Measurements from ENCODE around the gene TMEM198.
A peak's percentile ranks its signal among the peaks of the same experiment; 100 is the strongest.

TMEM198 gene

DNA sequence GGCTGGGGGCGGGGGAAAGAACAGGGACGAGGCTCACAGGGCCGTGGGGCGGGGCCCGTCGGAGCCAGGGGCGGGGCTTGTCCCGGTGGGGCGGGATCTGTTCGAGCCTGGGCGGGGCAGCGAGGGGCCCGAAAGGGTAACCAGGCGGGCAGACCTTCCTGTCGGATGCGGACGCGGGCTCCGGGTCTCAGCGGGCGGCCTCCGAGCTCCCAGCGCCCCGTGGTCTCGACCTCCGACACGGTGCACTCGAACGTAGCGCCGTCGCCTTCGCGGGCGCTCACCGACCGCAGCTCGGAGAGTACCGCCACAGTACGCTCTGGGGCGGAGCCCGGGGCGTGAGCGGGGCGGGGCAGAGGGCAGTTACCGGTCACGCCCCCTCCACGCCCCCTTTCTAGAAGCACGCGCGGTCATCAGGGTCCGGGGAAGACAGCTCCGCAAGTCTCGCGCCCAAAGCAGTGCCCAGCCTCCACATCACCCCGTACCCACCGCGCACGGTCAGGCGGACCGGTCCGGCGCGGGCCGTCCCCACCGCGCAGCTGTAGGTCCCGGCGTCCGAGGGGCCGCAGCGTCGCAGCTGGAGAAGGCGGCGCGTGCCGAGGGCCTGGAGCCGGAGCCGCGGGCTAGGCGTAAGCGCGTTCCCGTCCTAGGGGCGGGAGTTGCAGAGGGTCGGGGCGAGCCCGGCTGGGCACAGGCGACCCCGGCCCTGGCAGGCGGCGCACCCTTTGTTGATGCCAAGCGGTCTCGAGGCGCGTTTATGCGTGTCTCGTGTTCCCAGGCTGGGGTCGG is 8.7 kb downstream of the TMEM198 start:
- H3K4ac ChIP-seq (ENCODE audit: low read depth in 1 of 2, low read length in 2 of 2) = no peak overlapping the region
- H3K4me1 ChIP-seq (ENCODE audit: control insufficient read depth, insufficient read depth, low read depth, low read length) = peaks cover 19% of the 10 kb centered on the region
- peaks cover 13 to 17% of the 10 kb centered on the region in 2 experiments for H3K27me3 ChIP-seq (ENCODE audit: control insufficient read depth in 1 of 2, insufficient read depth in 1 of 2, low read length in 2 of 2)
- 5% methylated on average over 53 of the region's 99 CpGs for whole genome bisulfite sequencing
- no peak overlapping the region for H2BK5ac ChIP-seq (ENCODE audit: low read depth, low read length, poor library complexity, severe bottlenecking)
- H3K27ac ChIP-seq (ENCODE audit: low read length, poor library complexity, severe bottlenecking) = no peak overlapping the region
- H3K4me3 ChIP-seq (ENCODE audit: insufficient read depth in 1 of 2, low read depth in 1 of 2, low read length in 2 of 2) = peak overlapping the region; percentile 68 to 80
- H3K9ac ChIP-seq (ENCODE audit: low read length) = peak overlapping the region; percentile 73
- H2BK15ac ChIP-seq (ENCODE audit: low read depth, poor library complexity, severe bottlenecking) = peak overlapping the region; percentile 84
- H3K14ac ChIP-seq (ENCODE audit: low read length in 2 of 2) = no peak overlapping the region
- no peak overlapping the region for H3K23ac ChIP-seq (ENCODE audit: low read length in 2 of 2)
- H2BK12ac ChIP-seq (ENCODE audit: low read length in 2 of 2) = no peak overlapping the region
- peaks cover 12 to 21% of the 10 kb centered on the region in 2 experiments for H3K36me3 ChIP-seq (ENCODE audit: control insufficient read depth in 1 of 2, insufficient read depth in 2 of 2, low read depth in 1 of 2, low read length in 2 of 2)
- H4K91ac ChIP-seq (ENCODE audit: low read length) = no peak overlapping the region
- H2AFZ ChIP-seq (ENCODE audit: low read depth, low read length) = peak overlapping the region; percentile 84
- no peak overlapping the region for H2AK5ac ChIP-seq (ENCODE audit: low read length, severe bottlenecking)
- DNase-seq = peak; percentile 86
- H4K8ac ChIP-seq (ENCODE audit: low read length) = no peak overlapping the region
- H3K18ac ChIP-seq (ENCODE audit: low read depth in 1 of 2, low read length in 2 of 2) = peak overlapping the region in 1 of 2 experiments; percentile 25
- no peaks in the 10 kb centered on the region for H3K9me3 ChIP-seq (ENCODE audit: control insufficient read depth, low read length)
- H3K4me2 ChIP-seq (ENCODE audit: low read length, poor library complexity, severe bottlenecking) = peak overlapping the region; percentile 83
- no peaks in the 10 kb centered on the region for H3K79me1 ChIP-seq (replicated peaks; ENCODE audit: low read length, poor library complexity, severe bottlenecking)
- no peak overlapping the region for H2BK120ac ChIP-seq (ENCODE audit: low read depth, low read length)

GRCh38 chr2:219553168-219553417 is 9.3 kb downstream of the TMEM198 start:
- Histone ChIP-seq H2AFZ (ENCODE audit: low read depth, low read length) (peak overlapping the region; percentile 79), H2BK12ac (ENCODE audit: low read length in 2 of 2) (no peak overlapping the region), H3K79me1 (replicated peaks; ENCODE audit: low read length, poor library complexity, severe bottlenecking) (no peaks in the 10 kb centered on the region), H2BK5ac (ENCODE audit: low read depth, low read length, poor library complexity, severe bottlenecking) (no peak overlapping the region), H3K4me2 (ENCODE audit: low read length, poor library complexity, severe bottlenecking) (peak overlapping the region; percentile 83), H4K8ac (ENCODE audit: low read length) (no peak overlapping the region), H2BK120ac (ENCODE audit: low read depth, low read length) (no peak overlapping the region), H3K9me3 (ENCODE audit: control insufficient read depth, low read length) (no peaks in the 10 kb centered on the region), H3K4me3 (ENCODE audit: insufficient read depth in 1 of 2, low read depth in 1 of 2, low read length in 2 of 2) (peak overlapping the region in 1 of 2 experiments; percentile 80), H3K23ac (ENCODE audit: low read length in 2 of 2) (no peak overlapping the region), H3K36me3 (ENCODE audit: control insufficient read depth in 1 of 2, insufficient read depth in 2 of 2, low read depth in 1 of 2, low read length in 2 of 2) (peaks cover 10 to 17% of the 10 kb centered on the region in 2 experiments), H3K4ac (ENCODE audit: low read depth in 1 of 2, low read length in 2 of 2) (no peak overlapping the region), H2AK5ac (ENCODE audit: low read length, severe bottlenecking) (no peak overlapping the region), H3K27me3 (ENCODE audit: control insufficient read depth in 1 of 2, insufficient read depth in 1 of 2, low read length in 2 of 2) (peaks cover 13 to 17% of the 10 kb centered on the region in 2 experiments), H3K14ac (ENCODE audit: low read length in 2 of 2) (no peak overlapping the region), H4K91ac (ENCODE audit: low read length) (no peak overlapping the region), H3K27ac (ENCODE audit: low read length, poor library complexity, severe bottlenecking) (no peak overlapping the region), H2BK15ac (ENCODE audit: low read depth, poor library complexity, severe bottlenecking) (no peak overlapping the region), H3K4me1 (ENCODE audit: control insufficient read depth, insufficient read depth, low read depth, low read length) (peaks cover 19% of the 10 kb centered on the region), H3K9ac (ENCODE audit: low read length) (peak overlapping the region; percentile 55), H3K18ac (ENCODE audit: low read depth in 1 of 2, low read length in 2 of 2) (no peak overlapping the region)
- WGBS = 34% methylated on average over 7 of the region's 7 CpGs
- no peak for DNase-seq

DNA sequence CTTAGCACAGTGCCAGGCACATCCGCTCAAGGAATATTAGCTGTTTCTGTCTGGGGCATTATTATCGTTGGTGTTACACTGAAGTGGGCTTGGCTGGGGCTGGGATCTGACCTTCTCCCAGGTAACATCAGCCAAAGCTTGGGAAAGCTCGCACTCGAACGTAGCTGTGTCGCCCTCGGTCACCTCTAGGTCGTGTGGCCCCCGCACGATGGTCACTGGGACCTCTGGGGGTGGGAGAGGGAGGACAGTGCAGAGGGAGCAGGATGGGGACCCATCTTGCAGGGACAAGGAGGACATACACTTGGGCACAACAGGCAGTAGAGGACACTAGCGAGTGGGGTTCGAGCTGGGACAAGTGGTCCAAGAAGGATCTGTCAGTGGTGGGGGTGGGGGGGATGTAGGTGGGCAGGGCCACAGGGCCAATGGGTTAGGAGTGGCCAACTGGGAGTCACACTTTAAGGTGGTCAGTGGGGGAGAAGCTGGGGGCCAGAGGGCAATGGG is 9.7 kb downstream of the TMEM198 start:
- Histone ChIP-seq H3K4me3 (ENCODE audit: insufficient read depth in 1 of 2, low read depth in 1 of 2, low read length in 2 of 2) (peak overlapping the region in 1 of 2 experiments; percentile 80), H3K79me1 (replicated peaks; ENCODE audit: low read length, poor library complexity, severe bottlenecking) (no peaks in the 10 kb centered on the region), H4K91ac (ENCODE audit: low read length) (no peak overlapping the region), H2BK12ac (ENCODE audit: low read length in 2 of 2) (no peak overlapping the region), H3K14ac (ENCODE audit: low read length in 2 of 2) (no peak overlapping the region), H4K8ac (ENCODE audit: low read length) (no peak overlapping the region), H2BK15ac (ENCODE audit: low read depth, poor library complexity, severe bottlenecking) (peak overlapping the region; percentile 26), H2AK5ac (ENCODE audit: low read length, severe bottlenecking) (no peak overlapping the region), H2BK120ac (ENCODE audit: low read depth, low read length) (no peak overlapping the region), H3K27ac (ENCODE audit: low read length, poor library complexity, severe bottlenecking) (no peak overlapping the region), H3K27me3 (ENCODE audit: control insufficient read depth in 1 of 2, insufficient read depth in 1 of 2, low read length in 2 of 2) (peaks cover 13 to 17% of the 10 kb centered on the region in 2 experiments), H3K9ac (ENCODE audit: low read length) (peak overlapping the region; percentile 55), H2BK5ac (ENCODE audit: low read depth, low read length, poor library complexity, severe bottlenecking) (no peak overlapping the region), H3K4ac (ENCODE audit: low read depth in 1 of 2, low read length in 2 of 2) (no peak overlapping the region), H3K4me2 (ENCODE audit: low read length, poor library complexity, severe bottlenecking) (no peak overlapping the region), H2AFZ (ENCODE audit: low read depth, low read length) (no peak overlapping the region), H3K9me3 (ENCODE audit: control insufficient read depth, low read length) (no peaks in the 10 kb centered on the region), H3K4me1 (ENCODE audit: control insufficient read depth, insufficient read depth, low read depth, low read length) (peaks cover 21% of the 10 kb centered on the region), H3K36me3 (ENCODE audit: control insufficient read depth in 1 of 2, insufficient read depth in 2 of 2, low read depth in 1 of 2, low read length in 2 of 2) (peaks cover 6 to 17% of the 10 kb centered on the region in 2 experiments), H3K18ac (ENCODE audit: low read depth in 1 of 2, low read length in 2 of 2) (no peak overlapping the region), H3K23ac (ENCODE audit: low read length in 2 of 2) (no peak overlapping the region)
- WGBS = 92% methylated on average over 12 of the region's 12 CpGs
- DNase-seq = no peak

- H3K36me3 ChIP-seq (ENCODE audit: control insufficient read depth in 1 of 2, insufficient read depth in 2 of 2, low read depth in 1 of 2, low read length in 2 of 2) = peaks cover 5 to 17% of the 10 kb centered on the region in 2 experiments
- no peak overlapping the region for H3K14ac ChIP-seq (ENCODE audit: low read length in 2 of 2)
- peaks cover 25% of the 10 kb centered on the region for H3K4me1 ChIP-seq (ENCODE audit: control insufficient read depth, insufficient read depth, low read depth, low read length)
- no peak overlapping the region for H2BK120ac ChIP-seq (ENCODE audit: low read depth, low read length)
- H2AK5ac ChIP-seq (ENCODE audit: low read length, severe bottlenecking) = no peak overlapping the region
- no peak overlapping the region for H3K27ac ChIP-seq (ENCODE audit: low read length, poor library complexity, severe bottlenecking)
- no peaks in the 10 kb centered on the region for H3K79me1 ChIP-seq (replicated peaks; ENCODE audit: low read length, poor library complexity, severe bottlenecking)
- H3K18ac ChIP-seq (ENCODE audit: low read depth in 1 of 2, low read length in 2 of 2) = no peak overlapping the region
- no peak overlapping the region for H2BK12ac ChIP-seq (ENCODE audit: low read length in 2 of 2)
- H2AFZ ChIP-seq (ENCODE audit: low read depth, low read length) = no peak overlapping the region
- peaks cover 13 to 17% of the 10 kb centered on the region in 2 experiments for H3K27me3 ChIP-seq (ENCODE audit: control insufficient read depth in 1 of 2, insufficient read depth in 1 of 2, low read length in 2 of 2)
- H3K9ac ChIP-seq (ENCODE audit: low read length) = no peak overlapping the region
- H3K9me3 ChIP-seq (ENCODE audit: control insufficient read depth, low read length) = no peaks in the 10 kb centered on the region
- no peak overlapping the region for H3K4me2 ChIP-seq (ENCODE audit: low read length, poor library complexity, severe bottlenecking)
- no peak overlapping the region for H4K8ac ChIP-seq (ENCODE audit: low read length)
- no peak overlapping the region for H3K4me3 ChIP-seq (ENCODE audit: insufficient read depth in 1 of 2, low read depth in 1 of 2, low read length in 2 of 2)
- H2BK15ac ChIP-seq (ENCODE audit: low read depth, poor library complexity, severe bottlenecking) = no peak overlapping the region
- H4K91ac ChIP-seq (ENCODE audit: low read length) = no peak overlapping the region
- no peak overlapping the region for H2BK5ac ChIP-seq (ENCODE audit: low read depth, low read length, poor library complexity, severe bottlenecking)
- H3K23ac ChIP-seq (ENCODE audit: low read length in 2 of 2) = no peak overlapping the region
- 90% methylated on average over 15 of the region's 15 CpGs for whole genome bisulfite sequencing
- no peak for DNase-seq
- H3K4ac ChIP-seq (ENCODE audit: low read depth in 1 of 2, low read length in 2 of 2) = no peak overlapping the region
These were observed 10.5 kb downstream of the TMEM198 start for GRCh38 chr2:219554350-219554749.

Data from mesenchymal stem cell (in vitro differentiated cells and primary cell).